Esophagus squamous epithelium (tissue), 5 donors: ENCODE measurements around the gene RNF112. TPM values are rescaled to one million over a fixed set of nuclear protein-coding genes. Genes with fewer than 3 reads are reported as not detected.

Experiments used
- DNase-seq: peaks from one replicate; lab custom pipeline; 2025; lab: John Stamatoyannopoulos, UW
- H3K27ac ChIP-seq, 4 donors: fragments of 200-600 bp; sonication (generic); one replicate each; pipeline ENCODE4 v1.5.1; 2016 to 2019; ENCODE audit warnings: mild to moderate bottlenecking in 1 of 4
- H3K27me3 ChIP-seq, 4 donors: fragments of 200-600 bp; sonication (generic); 1 replicate in 3 of 4; 2 replicates in 1 of 4; pipeline versions ENCODE4 v1.5.1 to v1.6.0; 2017 to 2021; ENCODE audit warnings: antibody characterized with exemption in 1 of 4
- H3K36me3 ChIP-seq, 3 donors: fragments of 200-600 bp; sonication (generic); one replicate each; pipeline ENCODE4 v1.5.1; 2016 to 2019
- H3K4me1 ChIP-seq, 3 donors: fragments of 200-600 bp; sonication (generic); one replicate each; pipeline ENCODE4 v1.5.1; 2017 to 2019
- H3K4me3 ChIP-seq, 4 donors: fragments of 200-600 bp; sonication (generic); 1 replicate in 3 of 4; 2 replicates in 1 of 4; pipeline ENCODE4 v1.5.1; 2016 to 2019; ENCODE audit warnings: mild to moderate bottlenecking in 2 of 4, moderate library complexity in 1 of 4
- H3K9me3 ChIP-seq, 3 donors: fragments of 200-600 bp; sonication (generic); one replicate each; pipeline ENCODE4 v1.5.1; 2016 to 2019
- CTCF ChIP-seq, 6 experiments: fragments of 450-650 bp in 4 of 6; fragments of 200-600 bp in 2 of 6; sonication (generic) in 2 of 6; IDR thresholded peaks; one replicate each; pipeline ENCODE4 v1.5.1; 2016 to 2019; ENCODE audit warnings: antibody characterized with exemption in 6 of 6, mild to moderate bottlenecking in 4 of 6, moderate library complexity in 4 of 6
- POLR2A ChIP-seq, 4 donors: fragments of 450-650 bp; IDR thresholded peaks; one replicate each; pipeline ENCODE4 v1.6.1; 2017; ENCODE audit warnings: antibody characterized with exemption in 4 of 4, mild to moderate bottlenecking in 4 of 4, moderate library complexity in 3 of 4
- WGBS, 2 donors: methylation state at CpG; one replicate each; pipeline ENCODE4 v1.1.5; 2018; 5-methylcytosine and 5-hydroxymethylcytosine counted together
- intact Hi-C: fragments of 100-400 bp; cut with DNase I; formaldehyde crosslinking; loops from one replicate; pipeline ENCODE4 v1.15.0; 2022
- total RNA-seq, 4 donors: library from RNA; depleted of rRNA; stranded (reverse); fragments of >200 nt; gene quantifications; one replicate each; pipeline ENCODE4 v1.1.0, GENCODE V29; 2016
- donor health status: DM: yes; HTN: yes; CAD: no.

RNF112 gene
- total RNA-seq, 4 donors from 2014 or later, result 0.45 to 1.5 (median 0.92) TPM; not detected in 1

- H3K36me3 ChIP-seq, result peaks cover 15 to 38% (median 18%) of the 10 kb centered on the region in 3 donors
- peak overlapping the region; percentile 59 to 89 (median 75) for H3K4me3 ChIP-seq
- intact Hi-C loops, result loop anchor here (5.0 kb wide), 1 partner anchor 69 kb away; no protein-coding TSS in a partner anchor
- WGBS, 2 donors, result 0 to 5% methylated on average over 12 to 26 of the region's 67 CpGs
- no peaks in the 10 kb centered on the region for H3K9me3 ChIP-seq
- TF ChIP-seq CTCF (IDR thresholded peaks at IDR 0.05) (peak in 2 of 6 experiments; percentile 4 to 23), POLR2A (IDR thresholded peaks at IDR 0.05) (peak in 3 of 4 donors; percentile 54 to 76 (median 63))
- H3K27me3 ChIP-seq, result no peaks in the 10 kb centered on the region
- DNase-seq, result peak; percentile 93
- peaks cover 13 to 62% (median 23%) of the 10 kb centered on the region in 3 donors for H3K4me1 ChIP-seq
- peak overlapping the region; percentile 90 to 99 (median 96) for H3K27ac ChIP-seq
Measured at GRCh38 chr17:19377602-19378415, 33.2 kb upstream of the RNF112 start.

- peaks cover 20 to 70% (median 29%) of the 10 kb centered on the region in 3 donors for H3K4me1 ChIP-seq
Measured at GRCh38 chr17:19378416-19379360, 32.3 kb upstream of the RNF112 start, which contains the start of gene MAPK7. Gene MAPK7 (plus strand): TSS chr17:19378498. CDS start chr17:19378901, 403 bp downstream.

GRCh38 chr17:19379361-19380065 lies 31.5 kb upstream of the RNF112 start:
- DNase-seq, result no peak
- Histone ChIP-seq H3K4me1 (peaks cover 29 to 79% (median 38%) of the 10 kb centered on the region in 3 donors), H3K27me3 (no peaks in the 10 kb centered on the region), H3K4me3 (peak overlapping the region; percentile 59 to 89 (median 75)), H3K36me3 (peaks cover 26 to 55% (median 30%) of the 10 kb centered on the region in 3 donors), H3K9me3 (no peaks in the 10 kb centered on the region), H3K27ac (peak overlapping the region; percentile 90 to 99 (median 96))
- TF ChIP-seq CTCF (IDR thresholded peaks at IDR 0.05) (no peak), POLR2A (IDR thresholded peaks at IDR 0.05) (no peak)
- intact Hi-C loops, result loop anchor here (5.0 kb wide), 1 partner anchor 68 kb away; no protein-coding TSS in a partner anchor
- 79 to 80% methylated on average over 9 to 13 of the region's 13 CpGs for WGBS, 2 donors

More at GRCh38 chr17:19378416-19379360, 32.3 kb upstream of the RNF112 start, which contains the start of gene MAPK7:
- no peaks in the 10 kb centered on the region for H3K9me3 ChIP-seq
- peaks cover 23 to 46% (median 24%) of the 10 kb centered on the region in 3 donors for H3K36me3 ChIP-seq
- H3K27me3 ChIP-seq, result no peaks in the 10 kb centered on the region
- TF ChIP-seq POLR2A (IDR thresholded peaks at IDR 0.05), result peak in 2 of 4 donors; percentile 8 to 64
- TF ChIP-seq CTCF (IDR thresholded peaks at IDR 0.05), result no peak
- DNase-seq, result no peak
- H3K4me3 ChIP-seq, result peak within 1 kb of the TSS; percentile 59 to 89 (median 75)
- WGBS, 2 donors, result 0 to 32% methylated on average over 3 to 13 of the region's 69 CpGs
- peak within 1 kb of the TSS; percentile 90 to 99 (median 96) for H3K27ac ChIP-seq
- intact Hi-C loops, result loop anchor here (5.0 kb wide), 1 partner anchor 69 kb away; no protein-coding TSS in a partner anchor

GRCh38 chr17:19380481-19381301 lies 30.3 kb upstream of the RNF112 start:
- intact Hi-C loops, result no loop called here
- no peak for DNase-seq
- H3K4me3 ChIP-seq, result no peak overlapping the region
- H3K4me1 ChIP-seq, result peaks cover 40 to 89% (median 49%) of the 10 kb centered on the region in 3 donors
- WGBS, 2 donors, result 88 to 96% methylated on average over 4 to 22 of the region's 29 CpGs
- TF ChIP-seq POLR2A (IDR thresholded peaks at IDR 0.05) (no peak), CTCF (IDR thresholded peaks at IDR 0.05) (no peak)
- no peaks in the 10 kb centered on the region for H3K27me3 ChIP-seq
- H3K27ac ChIP-seq, result peak overlapping the region in 1 of 4 donors; percentile 92
- H3K9me3 ChIP-seq, result no peaks in the 10 kb centered on the region
- H3K36me3 ChIP-seq, result peaks cover 26 to 55% (median 30%) of the 10 kb centered on the region in 3 donors
